ENCODE data around the gene NRIP2.

NRIP2 gene

GRCh38 chr12:2804393-2805142, 30.3 kb downstream of the NRIP2 start:
- DNase-seq (ENCODE audit: low read depth), result no peak

GRCh38 chr12:2803635-2804392, 31.0 kb downstream of the NRIP2 start:
- no peak for DNase-seq (ENCODE audit: low read depth)

- no peak for DNase-seq (ENCODE audit: low read depth)
Observed at GRCh38 chr12:2801044-2801783, 33.6 kb downstream of the NRIP2 start.

GRCh38 chr12:2800046-2800570, 34.7 kb downstream of the NRIP2 start:
- no peak for DNase-seq (ENCODE audit: low read depth)

- no peak for DNase-seq (ENCODE audit: low read depth)
Observed at GRCh38 chr12:2797721-2798418, 37.0 kb downstream of the NRIP2 start.

- DNase-seq (ENCODE audit: low read depth), result no peak
Observed at GRCh38 chr12:2796187-2796666, 38.6 kb downstream of the NRIP2 start.

- DNase-seq (ENCODE audit: low read depth), result no peak
Observed at GRCh38 chr12:2795291-2796186, 39.3 kb downstream of the NRIP2 start.

GRCh38 chr12:2794736-2795289, 40.0 kb downstream of the NRIP2 start, which contains the start of gene FKBP4:
Gene FKBP4 (plus strand): TSS chr12:2794970. CDS start chr12:2795140, 170 bp downstream.
- no peak for DNase-seq (ENCODE audit: low read depth)

GRCh38 chr12:2794191-2794735, 40.6 kb downstream of the NRIP2 start:
- DNase-seq (ENCODE audit: low read depth), result no peak

- no peak for DNase-seq (ENCODE audit: low read depth)
Observed at GRCh38 chr12:2793561-2793960, 41.3 kb downstream of the NRIP2 start.

GRCh38 chr12:2792671-2793500, 41.9 kb downstream of the NRIP2 start:
- DNase-seq (ENCODE audit: low read depth), result no peak

GRCh38 chr12:2791089-2791488, 43.7 kb downstream of the NRIP2 start:
- DNase-seq (ENCODE audit: low read depth), result no peak

GRCh38 chr12:2785017-2785416, 49.8 kb downstream of the NRIP2 start:
- no peak for DNase-seq (ENCODE audit: low read depth)

GRCh38 chr12:2783936-2784600, 50.8 kb downstream of the NRIP2 start:
- no peak for DNase-seq (ENCODE audit: low read depth)

GRCh38 chr12:2779281-2779680, 55.6 kb downstream of the NRIP2 start:
- no peak for DNase-seq (ENCODE audit: low read depth)

- no peak for DNase-seq (ENCODE audit: low read depth)
Observed at GRCh38 chr12:2776129-2776806, 58.6 kb downstream of the NRIP2 start.

- DNase-seq (ENCODE audit: low read depth), result no peak
Observed at GRCh38 chr12:2775431-2775830, 59.4 kb downstream of the NRIP2 start.
